CD4-positive, alpha-beta T cell (primary cell): ENCODE results near the gene MRPS11. TPM values are rescaled to one million over a fixed set of nuclear protein-coding genes. Genes with fewer than 3 reads are reported as not detected.

Source experiments
- ATAC-seq: fragments of 200-7000 bp; cut with Tn5 transposase; one replicate; pipeline ENCODE4 v1.10.0; 2022; ENCODE audit warnings: mild to moderate bottlenecking; ENCODE audit not compliant: poor library complexity
- CTCF ChIA-PET: fragments of 350-600 bp; sonication (Branson Sonifier 250); formaldehyde crosslinking; loops from one replicate; lab custom pipeline; 2021; ENCODE audit warnings: antibody characterized with exemption, inconsistent platforms; lab: Charles Lee
- POLR2A ChIA-PET: fragments of 350-600 bp; sonication (Branson Sonifier 250); formaldehyde crosslinking; loops from one replicate; lab custom pipeline; 2021; ENCODE audit warnings: antibody characterized with exemption, inconsistent platforms; lab: Charles Lee
- DNase-seq, 14 experiments: peaks; one replicate each; pipeline ENCODE4 v3.0.0-alpha.2; 2013 to 2020; ENCODE audit warnings: mixed read lengths in 2 of 14
- H3K27ac ChIP-seq, 2 donors: one replicate each; pipeline versions ENCODE4 v1.5.1 to v1.7.0; 2013; ENCODE audit warnings: low read length in 2 of 2, low read depth in 1 of 2, mild to moderate bottlenecking in 1 of 2
- H3K27me3 ChIP-seq, 2 experiments: 1 replicate in 1 of 2; 2 replicates in 1 of 2; pipeline versions ENCODE4 v1.6.1 to v1.7.0; 2013; ENCODE audit warnings: low read length in 2 of 2, control low read depth in 1 of 2, mild to moderate bottlenecking in 1 of 2, moderate library complexity in 1 of 2; ENCODE audit not compliant: insufficient read depth in 2 of 2, control insufficient read depth in 1 of 2
- H3K36me3 ChIP-seq: one replicate; pipeline ENCODE4 v1.6.1; 2013; ENCODE audit warnings: low read length, control low read depth; ENCODE audit not compliant: insufficient read depth
- H3K4me1 ChIP-seq: one replicate; pipeline ENCODE4 v1.6.1; 2013; ENCODE audit warnings: low read length, control low read depth; ENCODE audit not compliant: insufficient read depth
- H3K4me3 ChIP-seq: one replicate; pipeline ENCODE4 v1.5.1; 2013; ENCODE audit warnings: mild to moderate bottlenecking, low read length, moderate library complexity
- H3K9me3 ChIP-seq, 2 experiments: 1 replicate in 1 of 2; 2 replicates in 1 of 2; pipeline versions ENCODE4 v1.6.1 to v1.7.0; 2013; ENCODE audit warnings: low read length in 2 of 2, mild to moderate bottlenecking in 2 of 2, control low read depth in 1 of 2, moderate library complexity in 1 of 2; ENCODE audit not compliant: control insufficient read depth in 1 of 2, insufficient read depth in 1 of 2
- H3K27ac Mint-ChIP-seq: one replicate; pipeline ENCODE4 v1.8.0; 2020; ENCODE audit warnings: mixed read lengths
- H3K27me3 Mint-ChIP-seq: one replicate; pipeline ENCODE4 v1.8.0; 2021; ENCODE audit warnings: mixed read lengths
- H3K36me3 Mint-ChIP-seq: one replicate; pipeline ENCODE4 v1.8.0; 2021; ENCODE audit warnings: low read depth, mixed read lengths
- H3K4me1 Mint-ChIP-seq: one replicate; pipeline ENCODE4 v1.8.0; 2021; ENCODE audit warnings: low read depth, mixed read lengths
- H3K4me3 Mint-ChIP-seq: one replicate; pipeline ENCODE4 v1.8.0; 2020; ENCODE audit warnings: mild to moderate bottlenecking, mixed read lengths
- H3K9me3 Mint-ChIP-seq: one replicate; pipeline ENCODE4 v1.8.0; 2020; ENCODE audit warnings: mixed read lengths
- intact Hi-C, 2 experiments: fragments of 100-400 bp; cut with DNase I in 1 of 2; cut with micrococcal nuclease in 1 of 2; formaldehyde crosslinking; loops; one replicate each; pipeline versions ENCODE4 v1.15.1 to v1.9.0; 2023 to 2025; cut with DNase I, micrococcal nuclease
- total RNA-seq, 174 experiments: library from RNA in 2 of 174; stranded (reverse) in 2 of 174; gene quantifications; one replicate each; pipeline ENCODE4 v1.2.3 and lab custom pipeline; 2021 to 2026
- TF ChIP-seq, protein P1 (sequence below): fragments of 200-600 bp; IDR thresholded peaks from one replicate; pipeline ENCODE4 v1.8.0; 2022; ENCODE audit warnings: antibody characterized with exemption, mild to moderate bottlenecking

The MRPS11 gene
- total RNA-seq, 2 experiments from 2014 or later = 8.0 to 8.4 TPM

DNA sequence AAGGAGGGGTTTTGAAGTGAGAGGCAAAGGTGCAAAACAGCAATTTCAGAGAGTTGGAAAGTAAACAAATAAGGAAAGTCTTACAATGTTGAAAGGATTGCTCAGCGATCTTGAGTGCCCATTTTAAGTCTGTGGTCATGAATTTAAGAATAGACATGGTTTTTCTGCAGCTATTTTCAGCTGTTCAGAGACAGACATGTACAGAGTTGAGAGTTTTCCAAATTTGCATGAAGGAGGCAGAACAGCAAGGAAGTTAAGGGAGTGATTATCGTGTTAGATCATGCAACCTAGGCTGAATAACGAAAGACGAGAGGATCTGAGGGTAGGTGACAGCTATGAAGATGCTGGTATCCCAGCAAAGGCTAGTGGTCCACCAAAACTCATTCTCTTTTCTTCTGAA is 41.8 kb downstream of the MRPS11 start:
- Histone ChIP-seq H3K4me1 (no peaks in the 10 kb centered on the region), H3K9me3 (no peaks in the 10 kb centered on the region), H3K27ac (no peak overlapping the region), H3K4me3 (no peak overlapping the region), H3K27me3 (no peaks in the 10 kb centered on the region), H3K36me3 (peaks cover 46% of the 10 kb centered on the region)
- Mint-ChIP-seq H3K36me3 (peaks cover 83% of the 10 kb centered on the region), H3K9me3 (no peaks in the 10 kb centered on the region), H3K27ac (no peak overlapping the region), H3K4me1 (no peaks in the 10 kb centered on the region), H3K27me3 (no peaks in the 10 kb centered on the region), H3K4me3 (no peak overlapping the region)
- POLR2A ChIA-PET = no interaction called here
- ATAC-seq = no peak
- intact Hi-C loops = no loop called here
- no peak for DNase-seq
- TF ChIP-seq, protein P1, sequence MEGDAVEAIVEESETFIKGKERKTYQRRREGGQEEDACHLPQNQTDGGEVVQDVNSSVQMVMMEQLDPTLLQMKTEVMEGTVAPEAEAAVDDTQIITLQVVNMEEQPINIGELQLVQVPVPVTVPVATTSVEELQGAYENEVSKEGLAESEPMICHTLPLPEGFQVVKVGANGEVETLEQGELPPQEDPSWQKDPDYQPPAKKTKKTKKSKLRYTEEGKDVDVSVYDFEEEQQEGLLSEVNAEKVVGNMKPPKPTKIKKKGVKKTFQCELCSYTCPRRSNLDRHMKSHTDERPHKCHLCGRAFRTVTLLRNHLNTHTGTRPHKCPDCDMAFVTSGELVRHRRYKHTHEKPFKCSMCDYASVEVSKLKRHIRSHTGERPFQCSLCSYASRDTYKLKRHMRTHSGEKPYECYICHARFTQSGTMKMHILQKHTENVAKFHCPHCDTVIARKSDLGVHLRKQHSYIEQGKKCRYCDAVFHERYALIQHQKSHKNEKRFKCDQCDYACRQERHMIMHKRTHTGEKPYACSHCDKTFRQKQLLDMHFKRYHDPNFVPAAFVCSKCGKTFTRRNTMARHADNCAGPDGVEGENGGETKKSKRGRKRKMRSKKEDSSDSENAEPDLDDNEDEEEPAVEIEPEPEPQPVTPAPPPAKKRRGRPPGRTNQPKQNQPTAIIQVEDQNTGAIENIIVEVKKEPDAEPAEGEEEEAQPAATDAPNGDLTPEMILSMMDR = no peak
- CTCF ChIA-PET = no interaction called here

DNA sequence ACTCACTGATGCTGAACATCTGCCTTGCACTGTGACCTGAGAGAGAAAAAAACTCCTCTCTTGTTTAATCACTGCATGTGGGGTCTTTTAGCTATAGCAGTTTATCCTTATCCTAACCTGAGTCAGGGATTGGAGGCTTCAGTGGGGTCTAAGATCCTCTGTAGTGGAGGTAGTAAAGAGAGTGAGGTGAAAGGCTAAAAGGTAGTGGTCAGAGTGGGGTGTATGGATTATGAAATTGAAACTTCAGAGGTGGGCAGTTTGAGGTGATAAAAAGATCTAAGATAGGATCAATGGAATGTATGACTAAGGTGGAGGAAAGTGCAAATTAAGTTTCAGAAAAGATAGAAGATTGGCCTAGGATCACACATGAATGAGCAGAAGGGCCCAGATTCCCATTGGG is 42.5 kb downstream of the MRPS11 start:
- POLR2A ChIA-PET = no interaction called here
- Mint-ChIP-seq H3K36me3 (peaks cover 78% of the 10 kb centered on the region), H3K9me3 (no peaks in the 10 kb centered on the region), H3K4me3 (no peak overlapping the region), H3K4me1 (no peaks in the 10 kb centered on the region), H3K27ac (no peak overlapping the region), H3K27me3 (no peaks in the 10 kb centered on the region)
- Histone ChIP-seq H3K36me3 (peaks cover 42% of the 10 kb centered on the region), H3K4me3 (no peak overlapping the region), H3K9me3 (no peaks in the 10 kb centered on the region), H3K4me1 (no peaks in the 10 kb centered on the region), H3K27me3 (no peaks in the 10 kb centered on the region), H3K27ac (no peak overlapping the region)
- CTCF ChIA-PET = no interaction called here
- ATAC-seq (no peak), DNase-seq (no peak)
- intact Hi-C loops = no loop called here
- TF ChIP-seq, protein P1 = no peak

DNA sequence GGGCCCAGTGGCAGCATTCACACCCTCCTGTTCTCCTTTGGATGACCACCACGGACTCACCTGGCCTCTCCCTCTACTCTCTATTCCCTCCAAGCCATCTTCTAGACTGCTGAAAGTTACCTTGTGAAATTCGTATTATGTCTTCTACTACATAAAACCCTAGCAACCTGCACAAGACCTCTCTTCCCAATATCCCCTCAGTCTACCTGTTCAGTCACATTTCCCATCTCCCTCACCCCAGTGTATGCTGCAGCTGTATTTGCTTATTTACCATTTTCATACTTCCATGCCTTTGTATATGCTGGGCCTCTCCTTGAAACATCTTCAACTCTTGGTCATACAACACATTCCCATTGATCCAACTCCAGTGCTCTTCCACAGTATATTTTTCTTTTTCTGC is 43.7 kb downstream of the MRPS11 start:
- TF ChIP-seq, protein P1 = no peak
- no peaks in the 10 kb centered on the region for H3K27me3 Mint-ChIP-seq
- intact Hi-C loops = no loop called here
- no peaks in the 10 kb centered on the region for H3K4me1 Mint-ChIP-seq
- DNase-seq (no peak), ATAC-seq (no peak)
- no peaks in the 10 kb centered on the region for H3K9me3 ChIP-seq
- peaks cover 71% of the 10 kb centered on the region for H3K36me3 Mint-ChIP-seq
- POLR2A ChIA-PET = no interaction called here
- H3K4me3 Mint-ChIP-seq = no peak overlapping the region
- H3K27ac ChIP-seq = no peak overlapping the region
- CTCF ChIA-PET = no interaction called here
- no peak overlapping the region for H3K27ac Mint-ChIP-seq
- H3K4me3 ChIP-seq = no peak overlapping the region
- H3K4me1 ChIP-seq = no peaks in the 10 kb centered on the region
- peaks cover 36% of the 10 kb centered on the region for H3K36me3 ChIP-seq
- no peaks in the 10 kb centered on the region for H3K27me3 ChIP-seq
- H3K9me3 Mint-ChIP-seq = no peaks in the 10 kb centered on the region
